H1 (cell line): Measurements from ENCODE around the gene TMED3. TPM values are rescaled to one million over a fixed set of nuclear protein-coding genes. Genes with fewer than 3 reads are reported as not detected.

ENCODE experiments used
- CTCF ChIA-PET: fragments of 300-600 bp; sonication (Branson Sonifier 250); formaldehyde crosslinking; loops from one replicate; lab custom pipeline; 2021; ENCODE audit not compliant: partially characterized antibody; lab: Charles Lee
- POLR2A ChIA-PET: fragments of 300-600 bp; sonication (Branson Sonifier 250); formaldehyde crosslinking; loops from one replicate; lab custom pipeline; 2021; ENCODE audit warnings: inconsistent platforms; ENCODE audit not compliant: partially characterized antibody; lab: Charles Lee
- DNase-seq, 2 experiments: peaks; one replicate each; pipeline versions ENCODE4 v3.0.0 to v3.0.0-alpha.2; 2010 to 2022; ENCODE audit warnings: low spot score in 2 of 2, low read depth in 1 of 2, mixed read lengths in 1 of 2
- FAIRE-seq: peaks from 2 replicates; lab custom pipeline; 2011; peaks lifted over from hg19 to GRCh38; lab: Jason Lieb, UNC
- H2AFZ ChIP-seq: 2 replicates; pipeline ENCODE4 v1.8.1; 2012; ENCODE audit warnings: low read length, inconsistent platforms
- H2AK5ac ChIP-seq: 2 replicates; pipeline ENCODE4 v1.6.1; 2013; ENCODE audit warnings: low read depth, low read length
- H2BK120ac ChIP-seq: replicated peaks from 2 replicates; pipeline ENCODE3; 2013; ENCODE audit warnings: low read depth, low read length, inconsistent platforms
- H2BK12ac ChIP-seq: 2 replicates; pipeline ENCODE4 v1.6.1; 2013; ENCODE audit warnings: low read depth, low read length
- H2BK15ac ChIP-seq: 2 replicates; pipeline ENCODE4 v1.6.1; 2013; ENCODE audit warnings: low read length
- H2BK20ac ChIP-seq: 2 replicates; pipeline ENCODE4 v1.6.1; 2013; ENCODE audit warnings: low read length
- H2BK5ac ChIP-seq: 2 replicates; pipeline ENCODE4 v1.6.1; 2013; ENCODE audit warnings: low read depth, low read length
- H3K14ac ChIP-seq: 2 replicates; pipeline ENCODE4 v1.6.1; 2013; ENCODE audit warnings: inconsistent platforms; ENCODE audit not compliant: insufficient read length
- H3K18ac ChIP-seq: 2 replicates; pipeline ENCODE4 v1.6.1; 2013; ENCODE audit warnings: low read length; ENCODE audit errors: extremely low read depth
- H3K23ac ChIP-seq: 2 replicates; pipeline ENCODE4 v1.6.1; 2013; ENCODE audit warnings: inconsistent platforms; ENCODE audit not compliant: insufficient read length
- H3K23me2 ChIP-seq: 2 replicates; pipeline ENCODE4 v1.6.1; 2013; ENCODE audit warnings: low read depth, low read length
- H3K27ac ChIP-seq: 2 replicates; pipeline ENCODE4 v1.6.1; 2011; ENCODE audit warnings: low read depth, low read length, inconsistent platforms
- H3K27me3 ChIP-seq, 4 experiments: replicated peaks in 1 of 4; 1 replicate in 1 of 4; 2 replicates in 3 of 4; pipeline versions ENCODE4 v1.6.1 to v1.8.1; 2011 to 2013; ENCODE audit warnings: low read length in 3 of 4, mild to moderate bottlenecking in 3 of 4, inconsistent platforms in 2 of 4, mixed read lengths in 2 of 4, moderate library complexity in 1 of 4; ENCODE audit not compliant: control insufficient read depth in 3 of 4, insufficient read depth in 3 of 4; ENCODE audit errors: extremely low read depth in 1 of 4
- H3K36me3 ChIP-seq, 4 experiments: 2 replicates each; pipeline versions ENCODE4 v1.6.1 to v1.8.1; 2011 to 2013; ENCODE audit warnings: mild to moderate bottlenecking in 4 of 4, low read length in 3 of 4, moderate library complexity in 2 of 4, control low read depth in 1 of 4, inconsistent platforms in 1 of 4; ENCODE audit not compliant: insufficient read depth in 4 of 4, control insufficient read depth in 2 of 4
- H3K4ac ChIP-seq: replicated peaks from 2 replicates; pipeline ENCODE3; 2013; ENCODE audit warnings: low read length, low read depth, mixed read lengths, inconsistent platforms; ENCODE audit not compliant: insufficient read length
- H3K4me1 ChIP-seq, 4 experiments: replicated peaks in 1 of 4; 1 replicate in 1 of 4; 2 replicates in 3 of 4; pipeline versions ENCODE4 v1.6.1 to v1.8.1; 2011 to 2013; ENCODE audit warnings: low read length in 3 of 4, inconsistent platforms in 2 of 4, mixed read lengths in 1 of 4; ENCODE audit not compliant: insufficient read depth in 4 of 4, control insufficient read depth in 3 of 4
- H3K4me2 ChIP-seq, 2 experiments: 2 replicates each; pipeline versions ENCODE4 v1.6.1 to v1.8.1; 2011 to 2013; ENCODE audit warnings: low read depth in 2 of 2, low read length in 2 of 2, control low read depth in 1 of 2, inconsistent platforms in 1 of 2, mild to moderate bottlenecking in 1 of 2; ENCODE audit not compliant: insufficient read depth in 1 of 2
- H3K4me3 ChIP-seq, 4 experiments: fragments of 200-600, 300-600 bp in 1 of 4; sonication (generic), shearing (Covaris generic), sonication (Bioruptor Twin) in 1 of 4; 2 replicates each; pipeline versions ENCODE4 v1.5.1 to v1.8.1; 2011 to 2016; ENCODE audit warnings: low read length in 4 of 4, low read depth in 3 of 4, control low read depth in 2 of 4, inconsistent platforms in 2 of 4, mild to moderate bottlenecking in 2 of 4, mixed read lengths in 1 of 4, moderate library complexity in 1 of 4; ENCODE audit not compliant: insufficient read depth in 2 of 4; ENCODE audit errors: extremely low read depth in 1 of 4
- H3K56ac ChIP-seq: replicated peaks from 2 replicates; pipeline ENCODE3; 2013; ENCODE audit warnings: low read depth, mild to moderate bottlenecking, mixed read lengths, low read length, inconsistent platforms; ENCODE audit not compliant: insufficient read length
- H3K79me1 ChIP-seq: 2 replicates; pipeline ENCODE4 v1.6.1; 2013; ENCODE audit warnings: low read depth, low read length, control low read depth
- H3K79me2 ChIP-seq, 2 experiments: 2 replicates each; pipeline versions ENCODE4 v1.6.1 to v1.8.1; 2012 to 2013; ENCODE audit warnings: low read length in 2 of 2, mild to moderate bottlenecking in 2 of 2, inconsistent platforms in 1 of 2; ENCODE audit not compliant: insufficient read depth in 2 of 2, control insufficient read depth in 1 of 2
- H3K9ac ChIP-seq, 4 experiments: replicated peaks in 1 of 4; 1 replicate in 1 of 4; 2 replicates in 3 of 4; pipeline versions ENCODE4 v1.6.1 to v1.8.1; 2011 to 2013; ENCODE audit warnings: low read depth in 3 of 4, low read length in 3 of 4, control low read depth in 2 of 4, mild to moderate bottlenecking in 2 of 4, moderate library complexity in 2 of 4, inconsistent platforms in 1 of 4; ENCODE audit errors: extremely low read depth in 1 of 4
- H3K9me3 ChIP-seq, 2 experiments: 2 replicates each; pipeline versions ENCODE4 v1.6.1 to v1.8.1; 2012 to 2013; ENCODE audit warnings: mild to moderate bottlenecking in 2 of 2, moderate library complexity in 2 of 2, control low read depth in 1 of 2, inconsistent platforms in 1 of 2, low read depth in 1 of 2, low read length in 1 of 2, mixed read lengths in 1 of 2; ENCODE audit not compliant: insufficient read depth in 2 of 2
- H4K20me1 ChIP-seq, 2 experiments: replicated peaks in 1 of 2; 2 replicates each; pipeline versions ENCODE3 to v1.8.1; 2011 to 2013; ENCODE audit warnings: inconsistent platforms in 2 of 2, low read length in 2 of 2, mild to moderate bottlenecking in 1 of 2; ENCODE audit not compliant: insufficient read depth in 2 of 2, control insufficient read depth in 1 of 2
- H4K5ac ChIP-seq: 2 replicates; pipeline ENCODE4 v1.6.1; 2013; ENCODE audit warnings: low read length, low read depth, mixed read lengths, inconsistent platforms; ENCODE audit not compliant: insufficient read length
- H4K8ac ChIP-seq: 2 replicates; pipeline ENCODE4 v1.8.0; 2013; ENCODE audit warnings: mild to moderate bottlenecking, moderate library complexity, low read length, inconsistent platforms; ENCODE audit not compliant: insufficient read depth; ENCODE audit errors: extremely low read depth
- H4K91ac ChIP-seq: replicated peaks from 2 replicates; pipeline ENCODE3; 2013; ENCODE audit warnings: low read length, mixed read lengths, inconsistent platforms; ENCODE audit not compliant: insufficient read length
- BACH1 ChIP-seq: IDR thresholded peaks from 2 replicates; pipeline ENCODE4 v1.6.1; 2012; ENCODE audit warnings: low read length, improper control_type of control experiment
- CBX5 ChIP-seq: fragments of 300-800, 300-1000 bp; sonication (generic); IDR thresholded peaks from 2 replicates; pipeline ENCODE4 v1.7.1; 2016; ENCODE audit warnings: antibody characterized with exemption, low read length, low read depth
- CEBPB ChIP-seq: IDR thresholded peaks from 2 replicates; pipeline ENCODE4 v1.6.1; 2012; ENCODE audit warnings: low read depth, low read length
- GABPA ChIP-seq: IDR thresholded peaks from 2 replicates; pipeline ENCODE4 v1.6.1; 2011; ENCODE audit warnings: mild to moderate bottlenecking, low read length, moderate library complexity, borderline replicate concordance; ENCODE audit not compliant: insufficient read depth
- HDAC2 ChIP-seq, 2 experiments: fragments of 300-600 bp in 1 of 2; sonication (generic) in 1 of 2; IDR thresholded peaks; 2 replicates each; pipeline ENCODE4 v1.6.1; 2011 to 2012; ENCODE audit warnings: low read depth in 2 of 2, low read length in 2 of 2, mild to moderate bottlenecking in 2 of 2, moderate library complexity in 2 of 2, borderline replicate concordance in 1 of 2, inconsistent platforms in 1 of 2
- HDAC6 ChIP-seq: IDR thresholded peaks from one replicate; pipeline ENCODE4 v1.7.1; 2012; ENCODE audit warnings: low read depth, mild to moderate bottlenecking, inconsistent platforms, low read length, moderate library complexity
- JUND ChIP-seq: IDR thresholded peaks from 2 replicates; pipeline ENCODE4 v1.6.1; 2011; ENCODE audit warnings: mild to moderate bottlenecking, improper control_type of control experiment, low read length
- PHF8 ChIP-seq: fragments of 200-600 bp; sonication (generic); conservative IDR thresholded peaks from 2 replicates; pipeline ENCODE4 v1.7.1; 2012; ENCODE audit warnings: low read depth, mild to moderate bottlenecking, inconsistent platforms, low read length, moderate library complexity
- POLR2A ChIP-seq, 2 experiments: IDR thresholded peaks; 1 replicate in 1 of 2; 2 replicates in 1 of 2; pipeline ENCODE4 v1.6.1; 2011; ENCODE audit warnings: low read depth in 2 of 2, low read length in 2 of 2, mild to moderate bottlenecking in 2 of 2; ENCODE audit errors: control extremely low read depth in 1 of 2
- SIX5 ChIP-seq: IDR thresholded peaks from 2 replicates; pipeline ENCODE4 v1.6.1; 2011; ENCODE audit warnings: mild to moderate bottlenecking, low read depth, low read length
- SUZ12 ChIP-seq: fragments of 200-600 bp; sonication (generic); IDR thresholded peaks from 2 replicates; pipeline ENCODE4 v1.6.1; 2012; ENCODE audit warnings: mild to moderate bottlenecking, inconsistent platforms, low read length, moderate library complexity, mixed read lengths
- TAF1 ChIP-seq: IDR thresholded peaks from 2 replicates; pipeline ENCODE4 v1.6.1; 2011; ENCODE audit warnings: mild to moderate bottlenecking, low read depth, low read length
- YY1 ChIP-seq: IDR thresholded peaks from 2 replicates; pipeline ENCODE4 v1.6.1; 2011; ENCODE audit warnings: low read depth, mild to moderate bottlenecking, low read length
- WGBS, 2 experiments: shearing (Covaris generic) in 1 of 2; methylation state at CpG; one replicate each; pipeline versions ENCODE4 v1.1.6 to v1.1.7; 2013 to 2015; ENCODE audit warnings: low lambda C conversion rate in 2 of 2, mixed read lengths in 2 of 2, inconsistent platforms in 1 of 2, low coverage in 1 of 2, missing lambda C conversion rate in 1 of 2; ENCODE audit not compliant: insufficient replicate concordance in 2 of 2, insufficient coverage in 1 of 2, insufficient read length in 1 of 2; ENCODE audit errors: extremely low coverage in 1 of 2, missing lambda C conversion rate in 1 of 2; 5-methylcytosine and 5-hydroxymethylcytosine counted together
- polyA plus RNA-seq, 7 experiments: library from polyadenylated mRNA; depleted of rRNA in 3 of 7; stranded (reverse) in 5 of 7; unstranded in 2 of 7; fragments of >200 nt in 5 of 7; fragments of 200-250 nt in 2 of 7; gene quantifications; 1 replicate in 5 of 7; 2 replicates in 1 of 7; 4 replicates in 1 of 7; pipeline versions ENCODE4 v1.2.1 to v1.2.3, GENCODE V29; 2011 to 2013; ENCODE audit warnings: missing spikeins in 2 of 7, mixed read lengths in 2 of 7
- total RNA-seq: library from RNA; stranded (reverse); fragmentation: NEBNext Ultra II Directional; extraction: Animal tissue kit (Norgen Biotek cat#: 25700); gene quantifications from 2 replicates; pipeline ENCODE4 v1.2.1, GENCODE V29; 2021
- TF ChIP-seq, protein P1 (sequence below): IDR thresholded peaks from 2 replicates; pipeline ENCODE4 v1.6.1; 2012; ENCODE audit warnings: inconsistent platforms

The TMED3 gene
- total and polyA plus RNA-seq, 2 of the 8 experiments (the other 6 are each of a cell fraction or from before 2014, with no cell fraction given) = 50.2 to 110 TPM

DNA sequence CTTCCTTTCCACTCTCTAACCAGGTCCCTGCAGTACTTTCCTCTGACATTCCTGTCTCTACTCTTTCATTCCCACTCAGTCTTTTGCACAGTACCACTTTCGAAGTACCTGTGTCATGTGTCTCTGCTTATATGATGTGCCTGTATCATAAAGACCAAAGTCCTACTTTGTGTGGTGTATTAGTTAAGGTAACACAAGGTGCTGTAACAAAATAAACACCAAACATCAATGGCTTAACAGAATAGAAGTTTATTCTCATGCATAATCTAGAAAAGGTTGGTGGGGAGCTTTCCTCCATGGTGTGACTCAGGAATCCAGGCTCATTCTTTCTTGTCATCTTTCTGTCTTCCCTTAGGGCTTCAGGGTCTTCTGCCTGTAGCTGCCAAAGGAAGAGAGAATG is 3.3 kb downstream of the TMED3 start:
- Histone ChIP-seq H3K4me1 (peaks cover 0 to 11% (median 5%) of the 10 kb centered on the region in 4 experiments; a peak in 4 of 7 replicates), H4K5ac (no peak overlapping the region), H2AK5ac (no peak overlapping the region), H3K79me2 (peaks cover 0 to 18% of the 10 kb centered on the region in 2 experiments; a peak in 2 of 4 replicates), H2AFZ (no peak overlapping the region), H4K91ac (no peak overlapping the region), H2BK120ac (no peak overlapping the region), H3K4me3 (no peak overlapping the region), H2BK20ac (no peak overlapping the region), H3K23ac (no peak overlapping the region), H4K8ac (no peak overlapping the region), H3K18ac (no peak overlapping the region), H3K9ac (no peak overlapping the region), H2BK5ac (no peak overlapping the region), H3K56ac (no peak overlapping the region), H3K79me1 (peaks cover 3% of the 10 kb centered on the region; the same call in 1 of the 2 replicates), H3K14ac (no peak overlapping the region), H3K36me3 (peaks cover 19 to 54% (median 44%) of the 10 kb centered on the region in 4 experiments), H2BK12ac (no peak overlapping the region), H3K23me2 (peaks cover 14% of the 10 kb centered on the region; the same call in 1 of the 2 replicates), H3K4ac (no peak overlapping the region), H4K20me1 (peaks cover 2 to 3% of the 10 kb centered on the region in 2 experiments), H3K27ac (no peak overlapping the region), H3K27me3 (peaks cover 0 to 3% (median 0%) of the 10 kb centered on the region in 4 experiments; a peak in 1 of 7 replicates), H3K4me2 (no peak overlapping the region), H3K9me3 (peaks cover 2 to 4% of the 10 kb centered on the region in 2 experiments; a peak in 2 of 4 replicates), H2BK15ac (no peak overlapping the region)
- DNase-seq = no peak
- FAIRE-seq = no peak
- WGBS, 2 experiments = 95% methylated on average over 1 of the region's 1 CpG; no CpG with 5 or more reads in 1 of the 2 experiments
- ChIA-PET POLR2A (no interaction called here), CTCF (no interaction called here)
- no peak for TF ChIP-seq TAF1
- TF ChIP-seq SUZ12 = no peak
- no peak for TF ChIP-seq GABPA
- no peak for TF ChIP-seq SIX5
- TF ChIP-seq BACH1 = no peak
- TF ChIP-seq CBX5 = no peak
- no peak for TF ChIP-seq CEBPB
- TF ChIP-seq YY1 = no peak
- no peak for TF ChIP-seq PHF8
- no peak for TF ChIP-seq POLR2A (IDR thresholded peaks at IDR 0.05; ENCODE audit: control extremely low read depth in 1 of 2, low read depth in 2 of 2, low read length in 2 of 2)
- TF ChIP-seq HDAC6 = no peak
- TF ChIP-seq, protein P1, sequence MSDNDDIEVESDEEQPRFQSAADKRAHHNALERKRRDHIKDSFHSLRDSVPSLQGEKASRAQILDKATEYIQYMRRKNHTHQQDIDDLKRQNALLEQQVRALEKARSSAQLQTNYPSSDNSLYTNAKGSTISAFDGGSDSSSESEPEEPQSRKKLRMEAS = no peak
- no peak for TF ChIP-seq JUND
- no peak for TF ChIP-seq HDAC2 (IDR thresholded peaks at IDR 0.05; ENCODE audit: borderline replicate concordance in 1 of 2, low read depth in 2 of 2, low read length in 2 of 2)
